HG03095 (cell line): Measurements from ENCODE around the gene ZFPL1.

Source experiments
- ATAC-seq: cut with Tn5 transposase; IDR thresholded peaks from one replicate; pipeline ENCODE4 v1.9.1; 2021; ENCODE audit warnings: moderate library complexity; ENCODE audit not compliant: unreplicated experiment

Gene ZFPL1

DNA sequence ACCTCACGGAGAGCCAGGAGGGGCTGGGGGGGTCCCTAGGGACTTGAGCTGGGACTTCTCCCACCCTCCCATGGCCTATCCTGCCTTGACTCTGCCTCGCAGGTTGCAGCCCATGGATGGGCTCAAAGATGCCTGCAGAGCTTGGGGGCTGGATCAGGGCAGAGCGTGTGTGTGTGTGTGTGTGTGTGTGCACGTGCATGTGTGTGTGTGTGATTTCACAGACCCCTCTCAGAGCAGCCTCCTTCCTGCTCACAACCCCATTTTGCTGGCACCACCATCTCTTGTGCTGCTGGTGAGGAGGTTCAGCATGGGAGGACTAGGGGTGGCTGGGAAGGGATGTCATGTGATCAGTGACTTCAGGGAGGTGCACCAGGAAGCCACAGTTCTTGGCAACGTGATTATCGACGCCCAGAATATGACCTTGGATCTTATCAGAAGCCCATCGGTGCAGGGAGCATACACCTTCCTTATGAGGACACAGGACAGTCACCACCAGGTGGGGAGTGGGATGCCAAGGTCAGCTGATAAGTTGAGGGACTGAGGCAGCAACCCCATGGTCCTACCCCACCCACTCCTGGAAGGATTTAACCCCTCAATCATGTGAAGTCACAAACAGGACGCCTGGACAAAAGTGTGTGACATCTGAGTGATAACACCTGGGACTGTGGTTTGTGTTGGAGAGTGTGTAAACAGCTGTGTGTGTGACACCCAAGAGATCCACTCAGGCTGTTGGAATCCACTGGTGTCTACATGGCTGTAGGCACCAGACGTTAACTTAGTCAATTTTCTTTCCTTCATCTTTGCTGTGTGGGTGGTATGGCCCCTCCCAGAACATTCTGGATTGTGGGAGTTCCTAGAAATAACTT, 23.8 kb upstream of the ZFPL1 start:
- no peak for ATAC-seq

DNA sequence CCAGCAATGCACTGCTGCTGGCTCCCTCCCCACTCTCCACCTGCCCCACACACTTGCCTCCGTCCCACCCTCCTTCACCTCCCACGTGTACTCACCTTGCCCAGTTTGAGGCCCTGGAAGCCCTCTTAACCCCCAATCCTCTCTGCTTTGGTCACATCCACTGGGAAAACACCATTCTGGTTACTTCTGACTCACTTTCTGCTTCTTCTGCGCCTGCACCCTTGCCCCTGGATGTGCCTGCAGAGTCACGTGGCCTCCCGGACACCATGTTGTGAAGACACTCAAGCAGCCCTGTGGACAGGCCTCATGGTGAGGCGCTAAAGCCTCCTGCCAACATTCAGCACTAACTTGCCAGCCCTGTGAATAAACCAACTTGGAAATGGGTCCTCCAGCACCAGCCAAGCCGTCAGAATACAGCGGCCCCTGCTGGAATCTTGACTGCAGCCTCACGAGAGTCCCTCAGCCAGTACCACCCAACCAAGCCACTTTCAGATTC, 23.1 kb upstream of the ZFPL1 start:
- ATAC-seq = no peak

DNA sequence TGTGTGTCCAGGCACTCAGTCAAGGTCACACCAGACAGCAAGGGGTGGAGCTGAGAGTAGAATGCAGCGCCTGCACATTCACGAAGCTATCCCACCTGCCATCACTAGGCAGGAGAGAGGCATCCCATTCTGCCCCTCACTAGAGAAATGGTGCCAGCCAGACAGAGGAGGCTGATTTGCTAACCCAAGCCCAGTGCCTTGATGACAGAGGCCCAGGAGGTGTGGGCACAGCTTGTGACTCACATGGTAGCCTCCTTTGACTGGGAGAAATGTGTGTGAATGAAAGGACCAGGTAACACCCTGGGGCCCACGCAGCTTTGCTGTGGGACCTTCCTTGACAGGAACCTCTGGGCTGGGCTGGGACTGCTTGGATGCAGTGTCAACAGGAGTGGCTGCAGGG, 20.5 kb upstream of the ZFPL1 start:
- no peak for ATAC-seq

GRCh38 chr11:65064847-65065240, 19.2 kb upstream of the ZFPL1 start:
- ATAC-seq = no peak

GRCh38 chr11:65065851-65066250, 18.2 kb upstream of the ZFPL1 start:
- ATAC-seq = no peak

DNA sequence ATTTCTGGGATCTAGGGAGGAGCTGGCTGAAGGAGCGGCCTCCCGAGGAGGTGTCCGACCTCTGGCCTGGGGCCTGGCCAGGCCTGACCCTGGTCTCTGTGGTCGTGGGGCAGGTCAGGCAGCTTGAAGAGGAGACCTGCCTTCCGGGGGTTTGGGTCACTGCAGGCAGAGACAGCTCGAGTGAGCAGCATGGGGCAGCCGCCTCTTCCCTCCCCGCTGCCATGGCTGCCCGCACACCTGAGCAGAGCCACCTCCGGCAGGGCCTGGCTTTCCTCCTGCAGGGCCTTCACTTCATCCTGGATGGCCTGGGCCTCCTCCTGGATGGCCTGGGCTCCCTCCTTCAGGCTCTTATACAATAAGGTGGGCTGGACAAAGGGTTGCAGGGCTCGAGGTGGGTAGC, 17.7 kb upstream of the ZFPL1 start:
- no peak for ATAC-seq

DNA sequence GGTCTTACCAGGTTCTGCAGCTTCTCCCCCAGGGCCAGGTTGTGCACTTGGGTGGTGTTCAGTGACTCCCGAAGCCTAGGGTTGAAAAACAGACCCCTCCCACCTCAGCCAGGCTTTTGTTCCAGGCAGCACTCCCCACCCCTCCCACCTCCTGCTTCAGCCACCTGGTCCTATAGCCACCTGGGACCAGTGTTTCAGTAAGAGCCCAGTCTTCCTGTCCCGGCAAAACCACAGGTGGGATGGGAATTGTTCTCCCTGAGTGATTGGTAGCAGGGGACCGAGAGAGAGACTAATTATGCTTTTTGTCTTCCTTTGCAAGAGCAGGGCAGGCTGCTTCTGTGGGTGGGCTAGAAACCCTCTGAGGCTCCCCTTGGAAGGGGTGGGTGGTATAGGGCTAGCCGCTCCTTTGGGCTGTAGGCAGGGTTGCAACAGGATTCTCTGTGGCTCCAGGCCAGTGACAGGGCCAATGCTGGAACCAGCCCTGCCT, 17.2 kb upstream of the ZFPL1 start:
- no peak for ATAC-seq

- ATAC-seq = no peak
These were observed 16.6 kb upstream of the ZFPL1 start for GRCh38 chr11:65067446-65067845.

DNA sequence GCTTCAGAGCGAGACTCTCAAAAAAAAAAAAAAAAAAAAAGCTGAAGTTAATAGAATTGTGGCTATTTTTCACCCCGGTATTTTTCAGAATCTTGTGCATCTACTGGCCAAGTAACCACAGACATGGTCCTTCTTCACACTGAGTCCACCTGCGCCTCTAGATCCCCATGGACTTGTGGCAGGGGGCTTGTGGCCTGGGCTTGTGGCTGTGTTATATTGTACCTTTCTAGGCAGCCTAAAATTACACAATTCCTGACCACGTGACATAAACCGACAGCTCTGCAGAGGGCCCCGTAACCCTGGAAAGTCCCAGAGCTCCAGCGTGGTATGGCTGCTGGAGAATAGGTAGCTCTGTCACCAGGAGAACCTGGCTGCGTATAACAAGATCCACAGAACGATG, 14.8 kb upstream of the ZFPL1 start:
- no peak for ATAC-seq

DNA sequence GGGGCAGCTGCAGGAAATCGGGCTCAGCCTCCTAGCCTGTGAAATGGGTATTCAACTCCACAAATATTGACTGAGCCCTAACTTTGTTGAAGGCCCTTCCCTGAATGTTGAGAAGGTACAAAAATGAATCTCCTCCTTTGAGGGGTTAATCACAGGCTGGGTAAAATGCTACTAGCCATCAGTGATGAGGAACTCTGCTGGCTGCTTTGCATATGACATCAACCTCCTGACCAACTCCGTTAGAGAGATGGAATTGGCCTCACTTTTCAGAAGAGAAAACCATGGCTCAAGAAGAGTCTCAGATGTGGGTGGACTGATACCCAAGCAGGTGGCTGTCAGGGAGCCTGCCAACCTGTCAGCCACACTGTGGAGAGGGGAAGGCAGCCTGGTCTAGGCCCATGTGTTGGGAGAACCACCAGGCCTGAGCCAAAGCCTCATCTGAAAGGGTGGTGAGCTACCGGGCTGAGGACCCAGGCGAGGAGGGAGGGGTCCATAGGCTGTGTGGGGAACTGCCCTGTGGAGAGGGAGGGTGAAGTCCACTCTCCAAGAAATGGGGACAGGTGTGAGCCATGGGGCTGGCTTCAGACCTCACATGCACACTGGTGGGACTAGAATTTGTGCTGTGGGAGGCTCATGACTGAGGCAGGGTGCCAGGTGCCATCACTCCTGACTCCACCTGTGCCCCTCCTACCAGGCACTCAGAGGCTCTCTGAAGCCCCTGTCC, 12.0 kb upstream of the ZFPL1 start:
- no peak for ATAC-seq

DNA sequence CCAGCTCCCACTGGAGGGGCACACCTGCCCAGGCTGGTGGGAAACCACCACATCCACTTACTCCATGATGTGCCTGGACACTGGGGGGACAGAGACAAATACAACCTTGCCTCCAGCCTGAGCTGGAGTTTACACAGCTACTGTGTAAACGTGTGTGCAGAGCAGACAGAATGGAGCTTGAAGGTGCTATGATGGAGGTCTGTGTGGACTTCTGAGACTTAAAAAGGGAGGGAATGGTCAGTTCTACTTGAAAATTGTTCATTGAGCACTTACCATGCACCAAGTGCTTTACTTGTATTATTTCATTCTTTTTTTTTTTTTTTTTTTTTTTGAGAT, 11.4 kb upstream of the ZFPL1 start:
- no peak for ATAC-seq

GRCh38 chr11:65077451-65077850, 6.6 kb upstream of the ZFPL1 start:
- ATAC-seq = no peak

DNA sequence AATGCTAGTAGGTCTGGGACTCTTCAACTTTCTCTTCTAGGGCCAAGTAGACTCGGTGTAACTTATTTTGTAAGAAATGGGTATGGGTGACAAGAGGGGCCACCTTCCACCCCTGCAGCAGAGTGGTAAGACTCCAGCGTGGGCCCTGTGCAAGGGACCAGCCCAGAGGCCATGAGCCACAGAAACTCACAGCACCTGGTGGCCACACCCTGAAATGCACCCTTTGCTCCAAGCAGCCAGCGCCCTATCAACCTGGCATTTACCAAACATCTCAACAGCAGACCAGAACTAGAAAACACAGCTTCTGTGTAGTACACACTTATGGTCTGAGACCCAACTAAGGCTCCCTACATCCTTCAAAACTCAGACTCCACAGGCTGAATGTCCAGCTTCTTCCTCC, 5.9 kb upstream of the ZFPL1 start:
- no peak for ATAC-seq

DNA sequence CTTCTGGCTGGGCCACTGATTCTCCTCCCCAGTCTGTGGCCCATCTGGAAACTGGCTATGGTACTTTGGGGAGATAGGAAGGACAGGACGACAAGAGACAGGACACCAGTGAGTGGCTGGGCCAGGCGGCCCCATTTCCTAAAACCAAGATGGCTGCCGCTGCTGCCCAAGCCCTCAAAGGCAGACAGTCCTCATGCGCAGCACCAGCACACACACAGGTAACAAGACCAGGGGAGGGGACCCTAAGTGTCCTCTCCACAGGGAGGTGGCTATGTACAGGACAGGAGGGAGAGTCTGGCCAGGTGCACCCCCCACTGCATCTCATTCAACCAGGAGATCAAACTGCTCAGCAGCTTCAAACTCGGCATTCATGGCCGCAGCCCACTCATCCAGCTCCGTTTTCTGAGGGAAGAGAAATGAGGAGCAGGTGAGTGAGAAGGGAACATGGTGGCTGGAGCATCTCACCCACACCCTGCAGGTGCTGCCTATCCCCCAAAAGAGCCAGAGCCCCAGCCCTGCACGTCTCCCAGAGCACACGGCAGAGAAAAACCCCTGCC, 5.2 kb upstream of the ZFPL1 start:
- no peak for ATAC-seq

DNA sequence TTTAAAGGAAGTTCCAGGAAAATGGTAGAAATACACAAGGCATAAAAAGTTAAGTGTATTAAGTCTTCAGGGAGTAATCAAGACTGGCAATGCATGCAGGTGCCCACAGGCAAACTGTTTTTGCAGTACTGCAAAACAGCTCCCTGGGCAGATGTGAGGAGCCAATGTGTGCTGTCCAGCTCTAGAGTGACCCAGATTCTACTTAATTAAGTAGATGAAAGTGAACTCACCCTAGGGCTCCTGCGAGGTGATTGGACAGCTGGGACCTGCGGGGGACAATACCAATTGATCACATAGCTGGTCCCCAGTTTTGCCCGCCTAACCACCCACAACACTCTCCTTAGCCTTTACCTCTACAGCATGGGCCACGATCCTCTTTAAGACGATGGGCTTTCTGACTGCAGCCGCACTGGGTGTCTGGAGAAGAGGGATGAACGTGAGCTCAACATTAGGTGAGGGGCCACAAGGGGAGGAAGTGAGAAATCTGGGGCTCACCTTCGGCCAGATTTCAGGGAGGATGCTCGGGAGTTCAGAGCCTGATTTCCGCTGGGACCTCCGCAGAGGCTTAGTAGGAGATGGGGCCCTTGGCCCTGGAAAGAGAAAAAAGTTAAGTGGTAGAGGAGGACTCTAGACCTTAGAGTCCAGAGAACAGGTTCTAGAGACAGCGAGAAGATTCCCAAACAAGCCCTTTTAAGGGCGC, 738 bp upstream of the ZFPL1 start:
- ATAC-seq = no peak

- ATAC-seq = no peak
These were observed 765 bp downstream of the ZFPL1 start for GRCh38 chr11:65084598-65085375.

DNA sequence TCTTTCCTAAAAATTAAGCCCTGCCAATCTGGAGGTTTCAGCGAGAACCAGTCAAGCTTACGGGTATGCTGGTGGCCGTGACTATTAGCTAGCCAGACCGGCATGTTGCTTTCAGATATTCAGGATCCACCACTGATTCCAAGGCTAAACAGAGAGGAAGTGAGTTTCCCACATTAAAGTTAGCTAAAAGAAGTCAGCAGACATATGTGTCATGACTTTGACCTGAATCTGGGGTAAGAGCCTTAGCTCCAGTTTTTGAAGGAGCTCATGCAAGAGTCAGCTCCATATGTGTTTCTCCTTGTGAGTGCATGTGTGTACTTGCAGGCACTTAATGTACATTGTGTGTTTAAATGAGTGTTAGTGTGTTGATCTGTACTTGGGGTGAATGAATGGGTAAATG, 1.4 kb downstream of the ZFPL1 start:
- ATAC-seq = no peak

DNA sequence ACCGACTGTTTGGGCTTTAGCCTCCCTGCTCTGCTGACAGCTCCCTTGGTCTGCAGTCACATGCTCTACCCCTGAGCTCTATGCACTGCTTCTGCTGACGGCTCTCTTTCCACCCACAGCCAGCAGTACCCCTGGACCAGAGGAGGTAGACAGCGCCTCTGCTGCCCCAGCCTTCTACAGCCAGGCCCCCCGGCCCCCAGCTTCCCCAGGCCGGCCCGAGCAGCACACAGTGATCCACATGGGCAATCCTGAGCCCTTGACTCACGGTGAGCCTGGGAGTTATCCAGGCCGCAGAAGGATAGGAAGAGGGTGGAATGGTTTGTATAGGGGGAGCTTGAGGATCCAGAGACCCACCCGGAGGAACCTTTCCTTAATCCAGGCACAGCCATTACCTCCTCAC, 2.8 kb downstream of the ZFPL1 start:
- ATAC-seq = no peak

DNA sequence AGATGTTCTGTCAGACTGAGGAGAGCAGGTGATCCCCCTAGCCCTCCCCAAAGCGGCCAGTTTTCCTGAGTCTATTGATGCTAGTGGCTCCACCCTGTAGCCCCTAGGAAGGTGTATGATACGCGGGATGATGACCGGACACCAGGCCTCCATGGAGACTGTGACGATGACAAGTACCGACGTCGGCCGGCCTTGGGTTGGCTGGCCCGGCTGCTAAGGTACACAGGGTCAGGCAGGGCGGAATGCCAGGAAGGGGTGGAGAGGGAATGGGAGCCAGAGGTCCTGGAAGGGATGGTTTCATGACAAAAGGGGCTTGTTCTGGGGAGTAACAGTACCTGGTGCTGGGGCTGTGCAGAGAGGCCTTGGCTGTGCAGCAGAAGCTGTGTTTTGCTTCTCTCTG, 3.2 kb downstream of the ZFPL1 start:
- ATAC-seq = no peak

GRCh38 chr11:65087827-65088226, 3.8 kb downstream of the ZFPL1 start:
- ATAC-seq = no peak

DNA sequence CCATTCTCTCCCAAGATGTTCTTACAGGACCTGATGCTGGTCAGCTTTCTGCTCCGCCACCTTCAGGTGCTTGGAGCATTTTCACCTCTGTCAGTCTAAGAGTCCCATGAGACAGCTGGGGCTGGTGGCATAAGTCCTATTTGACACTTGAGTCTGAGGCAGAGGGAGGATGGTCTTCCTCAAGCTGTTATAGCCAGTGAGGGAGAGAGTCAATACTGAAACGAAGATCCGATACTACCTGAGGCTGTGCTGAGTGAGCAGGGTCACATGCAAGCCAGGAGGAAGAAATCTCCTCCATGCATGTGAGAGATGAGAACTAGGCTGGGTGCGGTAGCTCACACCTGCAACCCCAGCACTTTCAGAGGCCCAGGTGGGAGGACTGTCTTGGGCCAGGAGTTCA, 5.6 kb downstream of the ZFPL1 start:
- no peak for ATAC-seq
